ENCODE results near the gene OR8D4. TPM values are rescaled to one million over a fixed set of nuclear protein-coding genes. Genes with fewer than 3 reads are reported as not detected.

OR8D4 gene
- polyA plus RNA-seq, 1 donor from 2014 or later, result not detected

GRCh38 chr11:123905826-123906225 is 3.9 kb downstream of the OR8D4 start:
- Histone ChIP-seq H3K79me2 (replicated peaks; ENCODE audit: insufficient read depth, low read length) (no peaks in the 10 kb centered on the region), H3K27ac (ENCODE audit: low read length) (peak overlapping the region; percentile 7), H3K9ac (ENCODE audit: low read length) (no peak overlapping the region), H3F3A (ENCODE audit: insufficient read depth, low read length, poor library complexity, severe bottlenecking) (no peaks in the 10 kb centered on the region), H3K9me3 (ENCODE audit: low read length) (no peaks in the 10 kb centered on the region), H3K27me3 (ENCODE audit: insufficient read depth, low read depth, low read length) (no peaks in the 10 kb centered on the region), H3K9me2 (ENCODE audit: insufficient read depth, low read length) (no peaks in the 10 kb centered on the region), H3K36me3 (ENCODE audit: insufficient read depth, low read length) (no peaks in the 10 kb centered on the region), H4K20me1 (ENCODE audit: insufficient read depth) (no peaks in the 10 kb centered on the region), H3K4me2 (ENCODE audit: low read length) (no peak overlapping the region), H2AFZ (ENCODE audit: low read depth, low read length) (no peak overlapping the region), H3K4me3 (ENCODE audit: low read length) (peak overlapping the region; percentile 13)
- TF ChIP-seq MXI1 (conservative IDR thresholded peaks at IDR 0.05; ENCODE audit: poor library complexity, severe bottlenecking) (no peak), RAD21 (conservative IDR thresholded peaks at IDR 0.05) (no peak), REST (IDR thresholded peaks at IDR 0.05; ENCODE audit: borderline replicate concordance) (no peak), SMC3 (conservative IDR thresholded peaks at IDR 0.05; ENCODE audit: poor library complexity) (no peak), EZH2 (IDR thresholded peaks at IDR 0.05; ENCODE audit: borderline replicate concordance, insufficient read depth, low read length, poor library complexity, severe bottlenecking) (no peak)
- TF ChIP-seq, protein P1, sequence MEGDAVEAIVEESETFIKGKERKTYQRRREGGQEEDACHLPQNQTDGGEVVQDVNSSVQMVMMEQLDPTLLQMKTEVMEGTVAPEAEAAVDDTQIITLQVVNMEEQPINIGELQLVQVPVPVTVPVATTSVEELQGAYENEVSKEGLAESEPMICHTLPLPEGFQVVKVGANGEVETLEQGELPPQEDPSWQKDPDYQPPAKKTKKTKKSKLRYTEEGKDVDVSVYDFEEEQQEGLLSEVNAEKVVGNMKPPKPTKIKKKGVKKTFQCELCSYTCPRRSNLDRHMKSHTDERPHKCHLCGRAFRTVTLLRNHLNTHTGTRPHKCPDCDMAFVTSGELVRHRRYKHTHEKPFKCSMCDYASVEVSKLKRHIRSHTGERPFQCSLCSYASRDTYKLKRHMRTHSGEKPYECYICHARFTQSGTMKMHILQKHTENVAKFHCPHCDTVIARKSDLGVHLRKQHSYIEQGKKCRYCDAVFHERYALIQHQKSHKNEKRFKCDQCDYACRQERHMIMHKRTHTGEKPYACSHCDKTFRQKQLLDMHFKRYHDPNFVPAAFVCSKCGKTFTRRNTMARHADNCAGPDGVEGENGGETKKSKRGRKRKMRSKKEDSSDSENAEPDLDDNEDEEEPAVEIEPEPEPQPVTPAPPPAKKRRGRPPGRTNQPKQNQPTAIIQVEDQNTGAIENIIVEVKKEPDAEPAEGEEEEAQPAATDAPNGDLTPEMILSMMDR (IDR thresholded peaks at IDR 0.05; ENCODE audit: poor library complexity, severe bottlenecking), result no peak

DNA sequence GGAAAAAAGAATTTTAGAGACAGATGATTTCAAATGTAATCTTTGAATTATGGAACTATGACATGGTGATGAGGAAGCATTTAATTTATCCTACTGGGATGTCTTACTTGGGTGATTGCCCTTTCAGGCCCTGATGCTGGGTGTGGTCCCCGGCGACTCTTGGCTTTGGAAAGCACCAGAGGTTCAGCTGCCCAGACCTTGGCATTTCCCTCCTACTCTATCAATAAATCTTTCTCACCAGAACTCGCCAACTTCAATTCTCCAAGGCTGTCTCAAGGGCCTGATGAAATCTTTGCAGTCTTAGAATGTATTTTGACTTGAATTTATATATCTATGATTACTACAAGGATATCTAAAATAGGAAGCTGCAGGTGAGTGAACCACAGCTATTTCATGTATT is 19.0 kb downstream of the OR8D4 start:
- H3K79me2 ChIP-seq (replicated peaks; ENCODE audit: insufficient read depth, low read length), result no peaks in the 10 kb centered on the region
- no peaks in the 10 kb centered on the region for H3K9me2 ChIP-seq (ENCODE audit: insufficient read depth, low read length)
- H3K4me2 ChIP-seq (ENCODE audit: low read length), result no peak overlapping the region
- no peak overlapping the region for H3K27ac ChIP-seq (ENCODE audit: low read length)
- H3K4me3 ChIP-seq (ENCODE audit: low read length), result no peak overlapping the region
- no peak overlapping the region for H3K9ac ChIP-seq (ENCODE audit: low read length)
- no peaks in the 10 kb centered on the region for H3K9me3 ChIP-seq (ENCODE audit: low read length)
- H3F3A ChIP-seq (ENCODE audit: insufficient read depth, low read length, poor library complexity, severe bottlenecking), result no peaks in the 10 kb centered on the region
- TF ChIP-seq TAF1 (IDR thresholded peaks at IDR 0.05; ENCODE audit: low read depth), result no peak
- no peak for TF ChIP-seq POLR2AphosphoS5 (IDR thresholded peaks at IDR 0.05)
- TF ChIP-seq, protein P1 (IDR thresholded peaks at IDR 0.05; ENCODE audit: poor library complexity, severe bottlenecking), result no peak
- TF ChIP-seq EP300 (conservative IDR thresholded peaks at IDR 0.05; ENCODE audit: poor library complexity, severe bottlenecking), result no peak
- no peak for TF ChIP-seq EZH2 (IDR thresholded peaks at IDR 0.05; ENCODE audit: borderline replicate concordance, insufficient read depth, low read length, poor library complexity, severe bottlenecking)
- no peak for TF ChIP-seq SMC3 (conservative IDR thresholded peaks at IDR 0.05; ENCODE audit: poor library complexity)
- no peak for TF ChIP-seq REST (IDR thresholded peaks at IDR 0.05; ENCODE audit: borderline replicate concordance)
- no peak for TF ChIP-seq MXI1 (conservative IDR thresholded peaks at IDR 0.05; ENCODE audit: poor library complexity, severe bottlenecking)
- no peak for TF ChIP-seq RAD21 (conservative IDR thresholded peaks at IDR 0.05)
- no peak overlapping the region for H2AFZ ChIP-seq (ENCODE audit: low read depth, low read length)
- no peaks in the 10 kb centered on the region for H3K36me3 ChIP-seq (ENCODE audit: insufficient read depth, low read length)
- no peaks in the 10 kb centered on the region for H3K27me3 ChIP-seq (ENCODE audit: insufficient read depth, low read depth, low read length)
- no peaks in the 10 kb centered on the region for H4K20me1 ChIP-seq (ENCODE audit: insufficient read depth)

Measured in neural cell (in vitro differentiated cells).